Left hindlimb (tissue), 1 donor: Measurements from ENCODE around the gene C1QTNF12.
A peak's percentile ranks its signal among the peaks of the same experiment; 100 is the strongest.

Source experiments
- DNase-seq: peaks from one replicate; pipeline ENCODE4 v3.0.0-alpha.2; 2018

Gene C1QTNF12

DNA sequence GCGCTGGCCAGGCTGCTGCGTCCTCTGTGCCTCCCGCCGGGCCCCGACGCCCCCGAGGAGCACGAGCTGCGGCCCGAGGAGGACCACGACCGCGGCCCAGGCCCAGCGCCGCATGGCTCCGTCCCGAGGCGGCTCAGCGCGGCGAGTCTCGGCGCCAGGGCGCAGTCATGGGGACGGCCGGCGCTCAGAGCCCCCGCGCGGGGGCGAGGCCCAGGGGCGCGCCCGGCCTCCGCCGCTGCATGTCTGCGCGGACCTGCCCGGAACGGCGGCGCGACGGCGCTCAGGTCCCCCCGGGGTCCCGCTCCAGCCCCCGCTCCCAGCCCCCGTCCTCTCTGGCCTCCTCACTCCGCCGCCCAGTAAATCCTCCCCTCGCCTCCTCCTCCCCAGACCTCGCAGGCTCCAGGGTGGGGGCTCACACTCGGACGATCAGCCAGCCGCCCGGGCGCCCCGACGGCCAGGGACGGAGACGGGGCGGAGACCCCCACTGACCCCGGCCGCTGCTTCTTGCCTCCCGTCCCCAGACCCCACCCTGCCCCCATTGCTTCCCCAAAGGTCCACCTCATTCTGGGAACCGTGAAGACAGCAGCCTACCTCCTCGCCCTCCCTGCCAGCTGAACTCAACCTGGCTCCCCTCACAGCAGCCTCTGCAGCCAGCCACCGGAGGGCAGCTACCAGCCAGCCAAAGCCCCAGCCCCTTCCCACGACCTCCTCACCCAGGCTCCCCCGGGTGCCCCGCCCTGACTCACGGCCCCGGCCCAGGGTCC is at the start of gene C1QTNF12:
C1QTNF12 (minus strand) TSS at position 146 of the 764 bp plus-strand sequence; CDS start at position 114, 32 bp downstream.
- DNase-seq: no peak

- DNase-seq: no peak
Measured at GRCh38 chr1:1295154-1295923, 48.8 kb upstream of the C1QTNF12 start.

DNA sequence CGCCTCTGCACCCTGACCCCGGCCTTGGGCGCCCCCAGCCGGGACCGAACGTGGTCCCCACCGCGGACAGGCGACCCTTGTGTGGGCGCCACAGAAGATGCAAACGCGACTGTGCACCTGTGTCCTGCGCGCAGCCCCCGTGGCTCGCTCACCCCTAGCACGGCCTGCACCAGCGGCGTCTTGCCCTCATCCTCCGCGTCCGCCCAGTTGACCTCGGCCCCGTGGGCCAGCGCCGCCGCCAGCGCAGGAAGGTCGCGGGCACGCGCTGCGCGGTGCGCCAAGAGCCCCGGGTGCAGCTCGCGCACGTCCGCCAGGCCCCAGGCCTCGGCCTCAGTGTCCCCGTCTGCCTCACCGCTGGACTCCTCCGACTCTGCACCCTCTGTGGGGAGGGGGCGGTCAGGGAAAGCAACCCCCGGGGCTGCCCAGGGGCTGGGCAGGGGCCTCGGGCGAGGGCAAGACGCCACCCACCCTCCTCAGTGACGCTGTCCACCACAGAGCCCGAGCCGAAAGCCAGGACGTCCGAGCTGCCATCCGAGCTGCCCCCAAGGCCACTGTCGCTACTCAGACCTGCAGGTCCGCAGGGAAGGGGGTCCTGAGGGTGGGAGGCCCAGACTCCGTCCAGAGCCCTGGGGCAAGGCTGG is 47.8 kb upstream of the C1QTNF12 start:
- no peak for DNase-seq

DNA sequence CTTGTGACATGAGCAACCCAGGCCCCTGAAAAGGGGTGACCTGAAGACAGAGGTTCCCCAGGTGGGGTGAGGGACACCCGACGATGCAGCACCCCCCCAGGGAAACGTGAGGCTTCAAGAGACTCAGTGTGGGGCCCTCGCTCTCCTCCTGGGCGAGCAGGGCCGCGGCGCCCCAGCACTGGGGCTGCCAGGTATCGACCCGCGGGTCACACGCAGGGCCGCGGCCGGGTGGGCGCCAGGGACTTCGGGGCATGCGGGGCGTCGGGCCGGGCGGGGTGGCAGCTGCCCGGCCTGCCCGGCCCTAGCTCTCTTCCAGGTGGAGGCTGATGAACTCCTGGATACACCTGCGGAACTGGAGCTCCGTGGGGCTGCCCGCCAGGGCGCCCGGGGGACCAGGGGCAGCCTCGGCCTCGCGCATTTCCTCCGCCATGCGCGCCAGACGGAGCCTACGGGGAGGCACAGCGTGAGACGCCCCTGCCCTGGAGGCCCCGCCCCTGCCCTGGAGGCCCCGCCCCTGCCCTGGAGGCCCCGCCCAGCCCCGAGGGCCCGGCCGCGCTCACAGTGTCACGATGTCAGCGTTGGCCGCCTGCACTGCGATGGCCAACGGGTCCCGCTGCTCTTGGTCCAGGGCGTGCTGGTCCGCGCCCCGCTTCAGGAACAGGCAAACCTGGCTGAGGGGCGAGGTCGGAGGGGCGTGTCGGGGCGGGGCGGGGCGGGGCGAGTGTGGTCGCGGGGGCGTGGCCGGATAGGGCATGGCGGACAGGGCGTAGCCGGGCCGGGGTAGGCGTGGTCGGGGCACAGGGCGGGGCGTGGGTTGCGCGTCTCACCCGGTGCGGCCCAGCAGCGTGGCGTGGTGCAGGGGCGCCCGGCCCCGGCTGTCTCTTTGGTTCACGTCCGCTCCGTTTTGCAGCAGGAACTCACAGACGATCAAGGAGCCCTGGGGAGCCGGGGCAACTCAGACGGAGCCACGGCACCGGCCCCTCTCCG is 47.0 kb upstream of the C1QTNF12 start:
- peak; percentile 56 for DNase-seq

GRCh38 chr1:1292851-1293250 is 46.3 kb upstream of the C1QTNF12 start:
- DNase-seq: no peak

- peak; percentile 31 for DNase-seq
Measured at GRCh38 chr1:1292442-1292779, 45.9 kb upstream of the C1QTNF12 start.

DNA sequence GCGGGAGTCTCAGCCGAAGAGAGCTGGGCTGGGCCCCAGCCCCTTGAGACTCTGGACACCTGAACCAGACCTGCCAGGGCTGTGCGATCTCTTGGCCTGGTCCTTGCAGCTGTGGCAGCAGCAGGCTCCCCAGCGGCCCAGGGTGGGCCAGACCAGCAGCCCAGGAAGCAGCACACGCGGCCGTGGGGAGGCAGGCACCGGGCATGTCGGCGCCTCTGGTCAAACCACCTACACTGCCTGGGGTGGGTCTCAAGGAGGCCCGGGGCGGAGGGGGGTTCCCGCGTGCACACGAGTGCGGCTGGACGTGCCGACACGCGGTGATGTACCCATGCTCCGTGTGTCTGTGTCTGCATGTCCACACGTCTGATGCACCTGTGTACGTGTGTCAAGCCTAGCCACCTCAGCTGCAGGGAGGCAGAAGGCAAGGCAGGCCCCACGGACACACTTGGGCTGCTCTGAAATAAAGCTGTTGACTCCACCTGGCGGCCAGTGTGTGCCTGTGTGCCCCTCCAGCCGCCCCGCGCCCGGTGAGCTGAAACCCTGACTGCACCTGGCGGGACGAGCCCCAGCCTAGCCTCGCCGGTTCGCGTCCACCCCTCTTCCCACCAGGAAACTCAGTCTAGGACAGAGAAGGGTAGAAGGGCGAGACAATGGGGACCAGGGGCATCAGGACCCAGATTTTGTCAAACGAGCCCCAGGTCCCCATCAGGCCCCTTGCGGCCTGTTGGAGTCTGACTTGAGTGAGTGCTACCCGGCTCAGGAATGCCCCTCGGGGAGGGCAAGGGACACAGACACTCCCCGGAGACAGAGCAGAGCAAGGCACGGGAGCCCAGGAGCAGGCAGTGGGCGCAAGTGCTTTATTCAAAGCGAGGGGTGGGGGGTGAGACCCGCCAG is 45.3 kb upstream of the C1QTNF12 start:
- peak; percentile 71 for DNase-seq

GRCh38 chr1:1291023-1291528 is 44.6 kb upstream of the C1QTNF12 start:
- DNase-seq: no peak

GRCh38 chr1:1290238-1290731 is 43.8 kb upstream of the C1QTNF12 start:
- DNase-seq: no peak

- peak; percentile 39 for DNase-seq
Measured at GRCh38 chr1:1287288-1288110, 41.0 kb upstream of the C1QTNF12 start.

DNA sequence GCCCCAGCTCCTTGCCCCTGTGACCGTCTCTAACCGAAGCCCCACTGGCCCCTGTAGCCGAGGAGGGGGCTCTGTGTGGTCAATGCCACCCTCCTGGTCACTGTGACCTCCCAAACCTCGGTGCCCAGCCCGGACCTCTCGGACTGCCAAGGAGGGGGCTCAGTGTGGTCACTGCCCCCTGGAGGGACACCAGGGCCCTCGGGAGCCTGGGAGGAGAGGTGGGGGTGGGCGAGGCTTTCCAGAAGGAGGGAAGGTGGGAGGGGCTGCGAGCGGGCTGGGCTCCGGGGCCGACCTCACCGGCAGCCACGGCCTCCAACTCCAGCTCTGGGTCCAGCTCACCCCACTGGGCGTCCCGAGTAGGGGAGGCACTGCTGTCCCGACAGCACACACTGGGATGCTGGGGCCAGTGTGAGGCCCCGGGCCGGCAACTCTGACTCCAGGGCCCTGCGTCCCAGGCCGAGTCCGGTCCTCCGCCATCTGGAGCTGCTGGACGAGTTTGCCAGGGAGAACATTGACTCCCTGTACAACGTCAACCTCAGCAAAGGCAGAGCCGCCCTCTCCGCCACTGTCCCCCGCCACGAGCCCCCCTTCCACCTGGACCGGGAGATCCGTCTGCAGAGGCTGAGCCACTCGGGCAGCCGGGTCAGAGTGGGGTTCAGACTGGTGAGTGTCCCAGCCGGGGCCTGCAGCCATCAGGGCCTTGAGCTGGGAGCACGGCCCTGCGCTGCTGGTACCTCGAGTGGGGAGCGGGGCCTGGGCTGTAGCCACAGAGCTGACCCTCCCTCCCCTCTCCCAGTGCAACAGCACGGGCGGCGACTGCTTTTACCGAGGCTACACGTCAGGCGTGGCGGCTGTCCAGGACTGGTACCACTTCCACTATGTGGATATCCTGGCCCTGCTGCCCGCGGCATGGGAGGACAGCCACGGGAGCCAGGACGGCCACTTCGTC is 40.1 kb upstream of the C1QTNF12 start:
- DNase-seq: no peak

- no peak for DNase-seq
Measured at GRCh38 chr1:1285611-1286311, 39.2 kb upstream of the C1QTNF12 start.

- DNase-seq: no peak
Measured at GRCh38 chr1:1285102-1285571, 38.6 kb upstream of the C1QTNF12 start.

DNA sequence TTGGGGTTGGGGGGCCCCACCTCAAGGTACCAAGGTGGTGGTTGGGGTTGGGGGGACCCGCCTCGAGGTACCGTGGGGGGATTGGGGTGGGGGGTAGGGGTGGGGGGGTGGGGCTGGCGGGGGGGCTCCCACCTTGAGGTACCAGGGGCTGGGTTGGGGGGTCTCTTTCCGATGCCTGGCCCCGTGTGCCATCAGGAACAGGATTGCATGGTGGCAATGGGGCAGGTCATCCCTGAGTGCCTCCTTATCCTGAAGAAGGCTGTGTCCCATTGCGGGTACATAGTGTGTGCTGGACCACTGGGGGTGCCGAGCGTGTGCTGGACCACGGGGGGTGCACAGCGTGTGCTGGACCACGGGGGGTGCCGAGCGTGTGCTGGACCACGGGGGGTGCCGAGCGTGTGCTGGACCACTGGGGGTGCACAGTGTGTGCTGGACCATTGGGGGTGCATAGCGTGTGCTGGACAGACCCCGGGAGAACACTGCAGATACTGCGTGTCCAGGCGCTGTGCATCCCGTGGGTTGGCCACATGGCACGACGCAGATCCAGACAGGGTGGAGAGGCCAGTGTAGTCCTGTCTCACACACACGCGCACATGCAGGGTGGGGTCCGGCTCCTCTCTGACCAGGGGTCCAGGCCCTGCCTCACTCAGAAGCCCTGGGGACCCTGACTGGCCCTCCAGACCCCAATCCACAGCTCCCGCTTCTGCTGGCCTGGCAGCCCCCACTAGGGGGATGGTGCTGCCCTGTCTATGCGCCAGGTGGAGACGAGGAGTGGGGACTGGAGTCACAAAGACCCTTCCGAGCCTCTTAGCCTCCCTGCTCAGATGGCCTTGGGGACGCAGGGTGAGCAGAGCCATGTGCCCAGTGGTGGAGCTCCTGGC is 37.9 kb upstream of the C1QTNF12 start:
- DNase-seq: no peak

DNA sequence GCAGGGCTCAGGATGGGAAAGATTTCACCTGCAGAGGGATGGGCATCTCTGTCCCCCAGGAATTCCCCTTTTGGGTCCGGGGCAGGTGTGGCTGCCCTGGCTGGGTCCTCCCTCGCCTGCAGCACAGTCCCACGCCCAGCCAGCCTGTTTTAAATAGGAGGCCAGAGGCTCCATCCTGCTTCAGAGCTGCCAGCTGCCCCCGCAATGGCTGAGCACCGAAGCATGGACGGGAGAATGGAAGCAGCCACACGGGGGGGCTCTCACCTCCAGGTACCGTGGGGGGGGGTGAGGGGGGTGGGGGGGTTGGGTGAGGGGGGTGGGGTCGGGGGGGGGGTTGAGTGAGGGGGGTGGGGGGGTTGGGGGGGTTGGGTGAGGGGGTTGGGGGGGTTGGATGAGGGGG is 37.3 kb upstream of the C1QTNF12 start:
- no peak for DNase-seq

GRCh38 chr1:1282998-1283397 is 36.5 kb upstream of the C1QTNF12 start:
- DNase-seq: no peak
